ENCODE data around the gene VAV3.

Gene VAV3

GRCh38 chr1:107669996-107670395 lies 295.0 kb downstream of the VAV3 start:
- DNase-seq (ENCODE audit: low read depth): peak; percentile 63
- TF ChIP-seq CTCF (conservative IDR thresholded peaks at IDR 0.05; ENCODE audit: low read length): no peak
- no peak overlapping the region for H3K4me3 ChIP-seq (ENCODE audit: low read length)

- no peak for TF ChIP-seq CTCF (conservative IDR thresholded peaks at IDR 0.05; ENCODE audit: low read length)
- DNase-seq (ENCODE audit: low read depth): no peak
- no peak overlapping the region for H3K4me3 ChIP-seq (ENCODE audit: low read length)
Observed at GRCh38 chr1:107668762-107669161, 296.2 kb downstream of the VAV3 start.

GRCh38 chr1:107666493-107666892 lies 298.5 kb downstream of the VAV3 start:
- no peak for TF ChIP-seq CTCF (conservative IDR thresholded peaks at IDR 0.05; ENCODE audit: low read length)
- no peak overlapping the region for H3K4me3 ChIP-seq (ENCODE audit: low read length)
- DNase-seq (ENCODE audit: low read depth): no peak

GRCh38 chr1:107664982-107665925 lies 299.7 kb downstream of the VAV3 start:
- no peak for TF ChIP-seq CTCF (conservative IDR thresholded peaks at IDR 0.05; ENCODE audit: low read length)
- DNase-seq (ENCODE audit: low read depth): no peak
- H3K4me3 ChIP-seq (ENCODE audit: low read length): no peak overlapping the region

- no peak for TF ChIP-seq CTCF (conservative IDR thresholded peaks at IDR 0.05; ENCODE audit: low read length)
- peak; percentile 67 for DNase-seq (ENCODE audit: low read depth)
- H3K4me3 ChIP-seq (ENCODE audit: low read length): no peak overlapping the region
Observed at GRCh38 chr1:107662971-107663370, 302.0 kb downstream of the VAV3 start.

- TF ChIP-seq CTCF (conservative IDR thresholded peaks at IDR 0.05; ENCODE audit: low read length): no peak
Observed at GRCh38 chr1:107661158-107661557, 303.8 kb downstream of the VAV3 start.

GRCh38 chr1:107659961-107660360 lies 305.0 kb downstream of the VAV3 start:
- DNase-seq (ENCODE audit: low read depth): no peak
- H3K4me3 ChIP-seq (ENCODE audit: low read length): no peak overlapping the region
- TF ChIP-seq CTCF (conservative IDR thresholded peaks at IDR 0.05; ENCODE audit: low read length): no peak

More at GRCh38 chr1:107661158-107661557, 303.8 kb downstream of the VAV3 start:
- DNase-seq (ENCODE audit: low read depth): no peak
- H3K4me3 ChIP-seq (ENCODE audit: low read length): no peak overlapping the region

Measured in AG10803 (cell line).